Inferior parietal cortex (tissue), 1 donor: ENCODE measurements around the gene BABAM1.
A peak's percentile ranks its signal among the peaks of the same experiment; 100 is the strongest.

Experiments used
- DNase-seq: peaks from one replicate; pipeline ENCODE4 v3.0.0-alpha.2; 2016; ENCODE audit errors: extremely low spot score

The BABAM1 gene

GRCh38 chr19:17243211-17243829 is 23.9 kb upstream of the BABAM1 start:
- DNase-seq, result no peak

GRCh38 chr19:17243830-17244617 is 23.2 kb upstream of the BABAM1 start:
- DNase-seq, result no peak

GRCh38 chr19:17244618-17245534 is 22.4 kb upstream of the BABAM1 start:
- DNase-seq, result no peak

- DNase-seq, result no peak
Measured at GRCh38 chr19:17245535-17245984, 21.7 kb upstream of the BABAM1 start, which contains the start of gene NR2F6. Gene NR2F6, minus strand, starts transcription at chr19:17245919. Its CDS starts 699 bp downstream, at chr19:17245220.

GRCh38 chr19:17246681-17247425 is 20.4 kb upstream of the BABAM1 start:
- DNase-seq, result no peak

- DNase-seq, result no peak
Measured at GRCh38 chr19:17248011-17248776, 19.0 kb upstream of the BABAM1 start.

- DNase-seq, result no peak
Measured at GRCh38 chr19:17249887-17250548, 17.2 kb upstream of the BABAM1 start.

GRCh38 chr19:17254636-17255035 is 12.6 kb upstream of the BABAM1 start:
- no peak for DNase-seq

- no peak for DNase-seq
Measured at GRCh38 chr19:17255150-17255621, 12.1 kb upstream of the BABAM1 start.

GRCh38 chr19:17256130-17256529 is 11.1 kb upstream of the BABAM1 start:
- no peak for DNase-seq

GRCh38 chr19:17259118-17259780 is 8.0 kb upstream of the BABAM1 start:
- DNase-seq, result no peak

GRCh38 chr19:17259934-17260333 is 7.3 kb upstream of the BABAM1 start:
- DNase-seq, result no peak

GRCh38 chr19:17260842-17261325 is 6.4 kb upstream of the BABAM1 start:
- DNase-seq, result peak; percentile 61

GRCh38 chr19:17262557-17262956 is 4.7 kb upstream of the BABAM1 start:
- no peak for DNase-seq

GRCh38 chr19:17263712-17264640 is 3.3 kb upstream of the BABAM1 start:
- no peak for DNase-seq

GRCh38 chr19:17264641-17264979 is 2.6 kb upstream of the BABAM1 start, which contains the start of gene USHBP1:
Gene USHBP1, minus strand, starts transcription at chr19:17264745. Its CDS starts 446 bp downstream, at chr19:17264299.
- DNase-seq, result no peak

- DNase-seq, result no peak
Measured at GRCh38 chr19:17266026-17266425, 1.2 kb upstream of the BABAM1 start.

- DNase-seq, result no peak
Measured at GRCh38 chr19:17266589-17266974, 661 bp upstream of the BABAM1 start.
